Mucosa of descending colon (tissue), 3 donors: ENCODE data around the gene ETFB. TPM values are rescaled to one million over a fixed set of nuclear protein-coding genes. Genes with fewer than 3 reads are reported as not detected.

ENCODE experiments used
- ATAC-seq: fragments of 200-7000 bp; cut with Tn5 transposase; one replicate; pipeline ENCODE4 v1.9.1; 2020; ENCODE audit warnings: mild to moderate bottlenecking, moderate library complexity
- DNase-seq, 3 donors: peaks; one replicate each; pipeline ENCODE4 v3.0.0-alpha.2; 2020
- H3K36me3 ChIP-seq: fragments of 200-600 bp; one replicate; pipeline ENCODE4 v1.8.0; 2021; ENCODE audit warnings: low read depth, mild to moderate bottlenecking
- H3K4me1 ChIP-seq: fragments of 200-600 bp; one replicate; pipeline ENCODE4 v1.8.0; 2021; ENCODE audit warnings: low read depth, mild to moderate bottlenecking
- H3K4me3 ChIP-seq: fragments of 200-600 bp; one replicate; pipeline ENCODE4 v1.8.0; 2021; ENCODE audit warnings: mild to moderate bottlenecking
- H3K9me3 ChIP-seq: fragments of 200-600 bp; one replicate; pipeline ENCODE4 v1.8.0; 2021; ENCODE audit warnings: mild to moderate bottlenecking
- CTCF ChIP-seq: fragments of 200-600 bp; IDR thresholded peaks from one replicate; pipeline ENCODE4 v1.8.0; 2022; ENCODE audit warnings: antibody characterized with exemption, mild to moderate bottlenecking
- intact Hi-C, 2 donors: fragments of 100-400 bp; cut with DNase I in 1 of 2; cut with micrococcal nuclease in 1 of 2; formaldehyde crosslinking; loops; one replicate each; pipeline versions ENCODE4 v1.11.0 to v1.11.1; 2022; cut with DNase I, micrococcal nuclease
- total RNA-seq, 3 donors: library from RNA; stranded (reverse); fragmentation: NEBNext Ultra II Directional in 2 of 3; extraction: Animal tissue kit (Norgen Biotek cat#: 25700) in 2 of 3; gene quantifications; one replicate each; pipeline versions ENCODE4 v1.2.1 to v1.2.4, GENCODE V29; 2021 to 2023
- donor health status: DM: no; HTN: no; CAD: no; lungs with moderate emphysema.
- donor health status: DM: no; HTN: no; CAD: no.
- donor health status: DM: no; HTN: yes; CAD: no.

Gene ETFB
- total RNA-seq, 3 donors from 2014 or later = 113 to 154 (median 130) TPM

GRCh38 chr19:51324167-51324481, 42.1 kb downstream of the ETFB start:
- intact Hi-C loops = no loop called here
- ATAC-seq (no peak), DNase-seq (no peak)
- no peak overlapping the region for H3K4me3 ChIP-seq
- no peaks in the 10 kb centered on the region for H3K4me1 ChIP-seq
- no peaks in the 10 kb centered on the region for H3K36me3 ChIP-seq
- no peak for TF ChIP-seq CTCF
- H3K9me3 ChIP-seq = no peaks in the 10 kb centered on the region

- Histone ChIP-seq H3K36me3 (no peaks in the 10 kb centered on the region), H3K4me1 (no peaks in the 10 kb centered on the region), H3K9me3 (no peaks in the 10 kb centered on the region), H3K4me3 (no peak overlapping the region)
- DNase-seq = no peak
- ATAC-seq = no peak
- no peak for TF ChIP-seq CTCF
- intact Hi-C loops = no loop called here
Observed at GRCh38 chr19:51323481-51324166, 42.6 kb downstream of the ETFB start.

GRCh38 chr19:51321799-51322198, 44.4 kb downstream of the ETFB start:
- Histone ChIP-seq H3K4me1 (no peaks in the 10 kb centered on the region), H3K9me3 (no peaks in the 10 kb centered on the region), H3K36me3 (no peaks in the 10 kb centered on the region), H3K4me3 (no peak overlapping the region)
- intact Hi-C loops = no loop called here
- ATAC-seq (no peak), DNase-seq (no peak)
- TF ChIP-seq CTCF = no peak

GRCh38 chr19:51320280-51320657, 45.9 kb downstream of the ETFB start:
- no peaks in the 10 kb centered on the region for H3K36me3 ChIP-seq
- no peak for TF ChIP-seq CTCF
- intact Hi-C loops = no loop called here
- DNase-seq (no peak), ATAC-seq (no peak)
- no peaks in the 10 kb centered on the region for H3K4me1 ChIP-seq
- H3K4me3 ChIP-seq = no peak overlapping the region
- no peaks in the 10 kb centered on the region for H3K9me3 ChIP-seq

- DNase-seq = no peak
- Histone ChIP-seq H3K4me1 (no peaks in the 10 kb centered on the region), H3K36me3 (no peaks in the 10 kb centered on the region), H3K4me3 (no peak overlapping the region), H3K9me3 (no peaks in the 10 kb centered on the region)
- no peak for ATAC-seq
- intact Hi-C loops = no loop called here
- TF ChIP-seq CTCF = no peak
Observed at GRCh38 chr19:51319649-51320279, 46.4 kb downstream of the ETFB start.
